SK-N-SH (cell line): ENCODE data around the gene HYAL1. TPM values are rescaled to one million over a fixed set of nuclear protein-coding genes. Genes with fewer than 3 reads are reported as not detected.

Source experiments
- CTCF ChIA-PET: fragments of 300-600, 350-600 bp; formaldehyde crosslinking; extraction: SDS; loops from one replicate; lab custom pipeline; 2021; lab: Yijun Ruan, JAX
- POLR2A ChIA-PET: fragments of 350-600 bp; sonication (Branson Sonifier 250); formaldehyde crosslinking; extraction: SDS; loops from one replicate; lab custom pipeline; 2020; ENCODE audit warnings: antibody characterized with exemption, inconsistent platforms; lab: Yijun Ruan, JAX
- DNase-seq: peaks from one replicate; pipeline ENCODE4 v3.0.0; 2012
- H2AFZ ChIP-seq: fragments of 200-600 bp; sonication (generic); 2 replicates; pipeline ENCODE4 v1.8.1; 2016; ENCODE audit warnings: antibody characterized with exemption, mild to moderate bottlenecking, low read depth
- H3F3A ChIP-seq: fragments of 200-600 bp; sonication (generic); replicated peaks from 2 replicates; pipeline ENCODE3; 2016; ENCODE audit warnings: antibody characterized with exemption, mild to moderate bottlenecking; ENCODE audit not compliant: insufficient read depth
- H3K27ac ChIP-seq, 2 experiments: fragments of 200-500 bp in 1 of 2; fragments of 200-600 bp in 1 of 2; sonication (Bioruptor generic) in 1 of 2; sonication (generic), shearing (Covaris generic) in 1 of 2; 2 replicates each; pipeline versions ENCODE4 v1.5.1 to v1.6.1; 2014 to 2016; ENCODE audit warnings: low read depth in 2 of 2, inconsistent platforms in 1 of 2, low read length in 1 of 2, mild to moderate bottlenecking in 1 of 2, mixed read lengths in 1 of 2
- H3K27me3 ChIP-seq: fragments of 200-600 bp; sonication (generic), shearing (Covaris generic); 2 replicates; pipeline ENCODE4 v1.6.1; 2016; ENCODE audit warnings: mixed run types; ENCODE audit not compliant: insufficient read depth
- H3K36me3 ChIP-seq, 2 experiments: fragments of 200-500 bp in 1 of 2; fragments of 200-600 bp in 1 of 2; sonication (Bioruptor generic) in 1 of 2; sonication (generic) in 1 of 2; replicated peaks in 1 of 2; 2 replicates each; pipeline versions ENCODE3 to v1.5.1; 2014 to 2016; ENCODE audit warnings: low read length in 1 of 2, mild to moderate bottlenecking in 1 of 2; ENCODE audit not compliant: insufficient read depth in 2 of 2, control insufficient read depth in 1 of 2
- H3K4me1 ChIP-seq, 2 experiments: fragments of 200-500 bp in 1 of 2; fragments of 200-600 bp in 1 of 2; sonication (Bioruptor generic) in 1 of 2; sonication (generic), shearing (Covaris generic) in 1 of 2; 2 replicates each; pipeline versions ENCODE4 v1.5.1 to v1.6.1; 2014 to 2016; ENCODE audit warnings: low read depth in 1 of 2, low read length in 1 of 2, mixed run types in 1 of 2; ENCODE audit not compliant: insufficient read depth in 2 of 2, control insufficient read depth in 1 of 2
- H3K4me2 ChIP-seq: fragments of 200-600 bp; sonication (generic), shearing (Covaris generic); 2 replicates; pipeline ENCODE4 v1.6.1; 2017; ENCODE audit warnings: mixed run types
- H3K4me3 ChIP-seq, 2 experiments: fragments of 200-500 bp in 1 of 2; fragments of 200-600 bp in 1 of 2; sonication (Bioruptor generic) in 1 of 2; sonication (generic), shearing (Covaris generic) in 1 of 2; 2 replicates each; pipeline versions ENCODE4 v1.5.1 to v1.8.1; 2014 to 2016; ENCODE audit warnings: low read depth in 2 of 2, inconsistent platforms in 1 of 2, low read length in 1 of 2, mild to moderate bottlenecking in 1 of 2, mixed read lengths in 1 of 2, moderate library complexity in 1 of 2
- H3K79me2 ChIP-seq: fragments of 200-600 bp; sonication (generic); 2 replicates; pipeline ENCODE4 v1.8.1; 2017; ENCODE audit warnings: mild to moderate bottlenecking; ENCODE audit not compliant: insufficient read depth
- H3K9ac ChIP-seq: fragments of 200-600 bp; sonication (generic); 2 replicates; pipeline ENCODE4 v1.6.1; 2017; ENCODE audit warnings: mixed run types
- H3K9me2 ChIP-seq: fragments of 200-600 bp; sonication (generic); 2 replicates; pipeline ENCODE4 v1.6.1; 2017; ENCODE audit warnings: mixed run types
- H3K9me3 ChIP-seq: fragments of 200-600 bp; sonication (generic); 2 replicates; pipeline ENCODE4 v1.6.1; 2017; ENCODE audit warnings: mixed run types, mild to moderate bottlenecking, moderate library complexity
- H4K20me1 ChIP-seq: fragments of 200-600 bp; sonication (generic); 2 replicates; pipeline ENCODE4 v1.6.1; 2017; ENCODE audit warnings: mild to moderate bottlenecking, mixed run types; ENCODE audit not compliant: insufficient read depth
- CHD2 ChIP-seq: fragments of 150-350 bp; IDR thresholded peaks from 2 replicates; pipeline ENCODE4 v1.6.1; 2018; ENCODE audit warnings: low read length; ENCODE audit not compliant: partially characterized antibody
- ELF1 ChIP-seq: IDR thresholded peaks from 2 replicates; pipeline ENCODE4 v1.4.0; 2012
- EZH2phosphoT487 ChIP-seq: fragments of 200-600 bp; sonication (generic); IDR thresholded peaks from 2 replicates; pipeline ENCODE4 v1.6.1; 2017; ENCODE audit warnings: low read depth, mixed run types, mild to moderate bottlenecking, antibody characterized with exemption, moderate library complexity, borderline replicate concordance
- FOSL2 ChIP-seq: IDR thresholded peaks from 2 replicates; pipeline ENCODE4 v1.4.0; 2012; ENCODE audit warnings: low read depth, mild to moderate bottlenecking, moderate library complexity, borderline replicate concordance
- FOXM1 ChIP-seq: IDR thresholded peaks from 2 replicates; pipeline ENCODE4 v1.4.0; 2012; ENCODE audit warnings: low read depth, mild to moderate bottlenecking
- GABPA ChIP-seq: IDR thresholded peaks from 2 replicates; pipeline ENCODE4 v1.4.0; 2012; ENCODE audit warnings: low read depth, mild to moderate bottlenecking
- NFIC ChIP-seq: IDR thresholded peaks from 2 replicates; pipeline ENCODE4 v1.4.0; 2012; ENCODE audit warnings: borderline replicate concordance
- NRF1 ChIP-seq: IDR thresholded peaks from 2 replicates; pipeline ENCODE4 v1.6.1; 2012; ENCODE audit warnings: low read depth, mild to moderate bottlenecking, low read length
- POLR2AphosphoS5 ChIP-seq: IDR thresholded peaks from 2 replicates; pipeline ENCODE4 v1.6.1; 2012; ENCODE audit warnings: low read depth, low read length
- RAD21 ChIP-seq: IDR thresholded peaks from 2 replicates; pipeline ENCODE4 v1.6.1; 2012; ENCODE audit warnings: mild to moderate bottlenecking, low read length
- REST ChIP-seq: IDR thresholded peaks from 2 replicates; pipeline ENCODE4 v1.6.1; 2012; ENCODE audit warnings: mild to moderate bottlenecking, low read depth, low read length, moderate library complexity
- RFX5 ChIP-seq: IDR thresholded peaks from 2 replicates; pipeline ENCODE4 v1.6.1; 2012; ENCODE audit warnings: mild to moderate bottlenecking, improper control_type of control experiment, low read length
- SIN3A ChIP-seq: IDR thresholded peaks from 2 replicates; pipeline ENCODE4 v1.6.1; 2012; ENCODE audit warnings: low read depth, mild to moderate bottlenecking, low read length, moderate library complexity, borderline replicate concordance
- SMC3 ChIP-seq: IDR thresholded peaks from 2 replicates; pipeline ENCODE4 v1.6.1; 2012; ENCODE audit warnings: low read depth, low read length, improper control_type of control experiment
- TCF12 ChIP-seq: IDR thresholded peaks from 2 replicates; pipeline ENCODE4 v1.4.0; 2012
- TEAD4 ChIP-seq: IDR thresholded peaks from 2 replicates; pipeline ENCODE4 v1.4.0; 2012; ENCODE audit warnings: mild to moderate bottlenecking, borderline replicate concordance; ENCODE audit not compliant: insufficient read depth
- USF1 ChIP-seq: IDR thresholded peaks from 2 replicates; pipeline ENCODE4 v1.4.0; 2012; ENCODE audit warnings: low read depth, borderline replicate concordance
- USF2 ChIP-seq: fragments of 150-350 bp; IDR thresholded peaks from 2 replicates; pipeline ENCODE4 v1.6.1; 2017; ENCODE audit warnings: antibody characterized with exemption, low read length, low read depth, borderline replicate concordance
- WGBS: methylation state at CpG from one replicate; pipeline ENCODE4 v1.1.6; 2017; ENCODE audit warnings: low lambda C conversion rate; 5-methylcytosine and 5-hydroxymethylcytosine counted together
- polyA plus RNA-seq, 3 experiments: library from polyadenylated mRNA; depleted of rRNA; stranded (reverse); fragments of >200 nt; gene quantifications; 2 replicates each; pipeline ENCODE4 v1.2.3, GENCODE V29; 2012
- TF ChIP-seq, protein P1 (sequence below): IDR thresholded peaks from 2 replicates; pipeline ENCODE4 v1.4.0; 2012; ENCODE audit warnings: low read depth, borderline replicate concordance
- TF ChIP-seq, protein P2 (sequence below): IDR thresholded peaks from 2 replicates; pipeline ENCODE4; 2012
- TF ChIP-seq, protein P3 (sequence below): fragments of 150-350 bp; IDR thresholded peaks from 2 replicates; pipeline ENCODE4 v1.6.1; 2016; ENCODE audit warnings: mild to moderate bottlenecking, low read depth, low read length

HYAL1 gene
- polyA plus RNA-seq, 1 of the 3 experiments (the other 2 are of a cell fraction) = 0.30 TPM

DNA sequence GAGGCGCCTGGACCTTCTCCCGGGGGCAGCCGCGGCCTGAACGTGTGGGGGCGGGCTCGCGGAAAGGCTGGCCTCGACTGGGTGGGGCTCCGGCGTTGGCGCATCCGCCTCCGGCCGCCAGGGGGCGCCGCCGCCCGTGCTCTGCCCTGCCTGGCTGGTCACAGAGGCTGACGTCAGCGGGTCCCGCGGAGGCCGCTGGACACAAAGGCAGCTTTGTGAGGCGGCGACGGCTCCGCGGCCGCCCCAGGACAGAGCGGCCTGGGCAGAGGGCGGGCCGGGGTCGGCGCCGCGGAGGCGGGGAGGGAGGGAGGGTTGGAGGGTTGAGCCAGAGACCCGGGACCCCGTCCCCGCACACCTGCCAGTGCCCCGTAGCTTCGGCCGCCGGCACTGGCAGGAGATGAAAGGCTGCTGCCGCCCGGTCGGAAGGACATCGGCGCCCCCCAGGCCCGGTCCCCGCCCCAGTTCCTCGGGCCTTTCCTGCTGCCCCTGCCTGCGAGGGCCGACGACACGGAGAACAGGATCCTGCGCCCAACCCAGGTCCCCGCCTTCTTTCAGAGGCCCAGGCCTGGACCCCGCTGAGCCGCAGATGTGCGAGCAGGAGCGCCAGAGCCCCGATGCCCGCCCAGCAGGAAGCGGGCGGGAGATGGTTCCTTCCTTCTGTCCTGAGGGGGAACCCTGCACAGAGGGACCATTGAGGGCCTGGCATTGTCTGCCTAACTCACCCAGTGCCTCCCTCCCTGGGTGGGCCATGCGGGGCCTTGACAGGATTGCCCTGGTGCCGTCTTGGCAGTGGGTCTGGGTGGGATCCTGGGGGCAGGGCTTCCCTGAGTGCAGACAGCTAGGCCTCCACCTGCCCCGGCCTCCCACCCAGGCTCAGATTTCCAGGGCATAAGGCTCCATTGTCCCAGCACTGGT is 43.1 kb downstream of the HYAL1 start:
- Histone ChIP-seq H3K27ac (peak overlapping the region; percentile 76 to 94), H4K20me1 (no peaks in the 10 kb centered on the region), H3F3A (peaks cover 51% of the 10 kb centered on the region), H3K9me3 (no peaks in the 10 kb centered on the region), H3K79me2 (peaks cover 15% of the 10 kb centered on the region), H3K4me1 (peaks cover 24 to 32% of the 10 kb centered on the region in 2 experiments; a peak in 3 of 4 replicates), H3K4me2 (peak overlapping the region; percentile 93), H3K9ac (peak overlapping the region; percentile 90), H3K36me3 (peaks cover 21 to 32% of the 10 kb centered on the region in 2 experiments), H3K27me3 (no peaks in the 10 kb centered on the region), H3K4me3 (peak overlapping the region; percentile 59 to 60), H2AFZ (no peak overlapping the region), H3K9me2 (no peaks in the 10 kb centered on the region)
- 5% methylated on average over 11 of the region's 70 CpGs for WGBS
- POLR2A ChIA-PET = interaction anchor here (0.6 to 1.8 kb wide), 8 partner anchors 10 to 309 kb away, joined by 3 to 10 read pairs (median 4); partner anchors contain the start of genes GNAI2, HEMK1, IFRD2 and LSMEM2
- peak; percentile 99 for DNase-seq
- CTCF ChIA-PET = interaction anchor here (0.6 to 61.6 kb wide), 25 partner anchors 8 to 349 kb away, joined by 3 to 1375 read pairs (median 3); partner anchors contain the start of genes GNAI2, GNAT1, HYAL2 and HYAL3
- TF ChIP-seq GABPA (0 out of 2 replicates have a peak, but pooled peaks have one; percentile 12), SIN3A (peak; percentile 59; the same call in 1 of the 2 replicates), EZH2phosphoT487 (no peak), RFX5 (0 out of 2 replicates have a peak, but pooled peaks have one; percentile 30), SMC3 (peak; percentile 74), NFIC (peak; percentile 7; the same call in 1 of the 2 replicates), CHD2 (peak; percentile 17), REST (no peak), FOXM1 (peak; percentile 53; the same call in 1 of the 2 replicates), FOSL2 (peak; percentile 36; the same call in 1 of the 2 replicates), USF1 (no peak), POLR2AphosphoS5 (peak; percentile 90), RAD21 (peak; percentile 71), NRF1 (no peak), USF2 (no peak), TEAD4 (0 out of 2 replicates have a peak, but pooled peaks have one; percentile 42), TCF12 (peak; percentile 16; the same call in 1 of the 2 replicates), ELF1 (no peak)
- TF ChIP-seq, protein P1, sequence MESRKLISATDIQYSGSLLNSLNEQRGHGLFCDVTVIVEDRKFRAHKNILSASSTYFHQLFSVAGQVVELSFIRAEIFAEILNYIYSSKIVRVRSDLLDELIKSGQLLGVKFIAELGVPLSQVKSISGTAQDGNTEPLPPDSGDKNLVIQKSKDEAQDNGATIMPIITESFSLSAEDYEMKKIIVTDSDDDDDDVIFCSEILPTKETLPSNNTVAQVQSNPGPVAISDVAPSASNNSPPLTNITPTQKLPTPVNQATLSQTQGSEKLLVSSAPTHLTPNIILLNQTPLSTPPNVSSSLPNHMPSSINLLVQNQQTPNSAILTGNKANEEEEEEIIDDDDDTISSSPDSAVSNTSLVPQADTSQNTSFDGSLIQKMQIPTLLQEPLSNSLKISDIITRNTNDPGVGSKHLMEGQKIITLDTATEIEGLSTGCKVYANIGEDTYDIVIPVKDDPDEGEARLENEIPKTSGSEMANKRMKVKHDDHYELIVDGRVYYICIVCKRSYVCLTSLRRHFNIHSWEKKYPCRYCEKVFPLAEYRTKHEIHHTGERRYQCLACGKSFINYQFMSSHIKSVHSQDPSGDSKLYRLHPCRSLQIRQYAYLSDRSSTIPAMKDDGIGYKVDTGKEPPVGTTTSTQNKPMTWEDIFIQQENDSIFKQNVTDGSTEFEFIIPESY = 0 out of 2 replicates have a peak, but pooled peaks have one; percentile 3
- TF ChIP-seq, protein P2, sequence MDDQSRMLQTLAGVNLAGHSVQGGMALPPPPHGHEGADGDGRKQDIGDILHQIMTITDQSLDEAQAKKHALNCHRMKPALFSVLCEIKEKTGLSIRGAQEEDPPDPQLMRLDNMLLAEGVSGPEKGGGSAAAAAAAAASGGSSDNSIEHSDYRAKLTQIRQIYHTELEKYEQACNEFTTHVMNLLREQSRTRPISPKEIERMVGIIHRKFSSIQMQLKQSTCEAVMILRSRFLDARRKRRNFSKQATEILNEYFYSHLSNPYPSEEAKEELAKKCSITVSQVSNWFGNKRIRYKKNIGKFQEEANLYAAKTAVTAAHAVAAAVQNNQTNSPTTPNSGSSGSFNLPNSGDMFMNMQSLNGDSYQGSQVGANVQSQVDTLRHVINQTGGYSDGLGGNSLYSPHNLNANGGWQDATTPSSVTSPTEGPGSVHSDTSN = peak; percentile 53
- TF ChIP-seq, protein P3, sequence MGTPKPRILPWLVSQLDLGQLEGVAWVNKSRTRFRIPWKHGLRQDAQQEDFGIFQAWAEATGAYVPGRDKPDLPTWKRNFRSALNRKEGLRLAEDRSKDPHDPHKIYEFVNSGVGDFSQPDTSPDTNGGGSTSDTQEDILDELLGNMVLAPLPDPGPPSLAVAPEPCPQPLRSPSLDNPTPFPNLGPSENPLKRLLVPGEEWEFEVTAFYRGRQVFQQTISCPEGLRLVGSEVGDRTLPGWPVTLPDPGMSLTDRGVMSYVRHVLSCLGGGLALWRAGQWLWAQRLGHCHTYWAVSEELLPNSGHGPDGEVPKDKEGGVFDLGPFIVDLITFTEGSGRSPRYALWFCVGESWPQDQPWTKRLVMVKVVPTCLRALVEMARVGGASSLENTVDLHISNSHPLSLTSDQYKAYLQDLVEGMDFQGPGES = no peak
